Measurements from ENCODE around the gene PBXIP1. TPM values are rescaled to one million over a fixed set of nuclear protein-coding genes. Genes with fewer than 3 reads are reported as not detected.
"Not testable (repeated sequence)": the region's sequence is repeated elsewhere in the genome, so short reads cannot be mapped to it uniquely, and the experiment has no call there.

The PBXIP1 gene
- total RNA-seq, 2 donors from 2014 or later: 61.9 to 118 TPM

DNA sequence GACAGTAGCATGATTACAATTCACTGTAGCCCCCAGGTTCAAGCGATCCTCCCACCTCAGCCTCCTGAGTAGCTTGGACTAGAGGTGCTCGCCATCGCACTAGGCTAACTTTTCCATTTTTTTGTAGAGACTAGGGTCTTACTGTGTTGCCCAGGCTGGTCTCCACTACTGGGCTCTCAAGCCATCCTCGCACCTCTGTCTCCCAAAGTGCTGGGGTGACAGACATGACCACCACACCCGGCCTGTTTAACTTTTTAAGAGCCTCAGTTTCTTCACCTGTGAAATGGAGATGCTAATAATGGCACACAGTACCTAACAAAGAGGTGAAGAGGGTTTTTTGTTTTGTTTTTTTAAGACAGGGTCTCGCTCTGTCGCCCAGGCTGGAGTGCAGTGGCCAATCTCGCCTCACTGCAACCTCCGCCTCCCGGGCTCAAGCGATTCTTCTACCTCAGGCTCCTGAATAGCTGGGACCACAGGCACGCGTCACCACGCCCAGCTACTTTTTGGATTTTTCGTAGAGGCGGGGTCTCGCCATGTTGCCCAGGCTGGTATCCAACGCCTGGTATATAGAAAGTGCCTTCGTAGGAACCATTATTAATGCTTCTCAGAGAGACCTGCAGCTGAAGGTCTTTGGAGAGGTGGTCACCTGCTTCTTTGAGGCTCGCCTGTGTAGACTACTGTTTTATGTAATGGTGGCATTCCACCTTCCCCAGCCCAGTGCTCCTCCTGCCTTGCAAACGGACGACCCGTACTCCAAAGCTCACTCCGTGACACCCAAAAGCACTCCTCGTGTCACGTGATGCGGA, 19.9 kb downstream of the PBXIP1 start:
- H3K4me1 Mint-ChIP-seq: peaks cover 29% of the 10 kb centered on the region
- H3K36me3 Mint-ChIP-seq (ENCODE audit: low read depth): peaks cover 33% of the 10 kb centered on the region
- peak overlapping the region; percentile 96 for H3K4me3 Mint-ChIP-seq
- no peaks in the 10 kb centered on the region for H3K27me3 Mint-ChIP-seq
- peak; percentile 2 for ATAC-seq (replicated peaks)
- peak overlapping the region; percentile 95 for H3K27ac Mint-ChIP-seq
- H3K9me3 Mint-ChIP-seq: no peaks in the 10 kb centered on the region

DNA sequence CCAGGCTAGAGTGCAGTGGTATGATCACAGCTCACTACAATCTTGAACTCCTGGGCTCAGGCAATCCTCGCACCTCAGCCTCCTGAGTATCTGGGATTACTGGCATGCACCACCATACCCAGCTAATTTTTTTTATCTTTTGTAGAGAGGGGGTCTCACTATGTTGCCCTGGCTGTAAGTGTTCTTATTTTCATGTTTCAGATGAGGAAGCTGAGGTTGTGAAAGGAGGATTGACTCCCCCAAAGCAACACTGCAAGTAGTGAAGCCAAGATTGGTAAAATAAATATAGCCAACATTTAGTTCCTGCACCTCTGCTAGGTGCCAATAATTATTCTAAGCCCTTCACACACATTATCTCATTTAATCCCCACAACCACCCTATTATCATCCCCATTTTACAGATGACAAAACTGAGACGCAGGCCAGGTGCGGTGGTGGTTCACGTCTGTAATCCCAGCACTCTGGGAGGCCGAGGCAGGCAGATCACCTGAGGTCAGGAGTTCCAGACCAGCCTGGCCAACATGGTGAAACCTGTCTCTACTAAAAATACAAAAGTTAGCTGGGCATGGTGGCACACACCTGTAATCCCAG, 21.4 kb downstream of the PBXIP1 start:
- peak overlapping the region; percentile 96 for H3K4me3 Mint-ChIP-seq
- no peak for ATAC-seq (replicated peaks)
- H3K27ac Mint-ChIP-seq: peak overlapping the region; percentile 59
- no peaks in the 10 kb centered on the region for H3K9me3 Mint-ChIP-seq
- peaks cover 45% of the 10 kb centered on the region for H3K36me3 Mint-ChIP-seq (ENCODE audit: low read depth)
- H3K27me3 Mint-ChIP-seq: no peaks in the 10 kb centered on the region
- peaks cover 21% of the 10 kb centered on the region for H3K4me1 Mint-ChIP-seq

DNA sequence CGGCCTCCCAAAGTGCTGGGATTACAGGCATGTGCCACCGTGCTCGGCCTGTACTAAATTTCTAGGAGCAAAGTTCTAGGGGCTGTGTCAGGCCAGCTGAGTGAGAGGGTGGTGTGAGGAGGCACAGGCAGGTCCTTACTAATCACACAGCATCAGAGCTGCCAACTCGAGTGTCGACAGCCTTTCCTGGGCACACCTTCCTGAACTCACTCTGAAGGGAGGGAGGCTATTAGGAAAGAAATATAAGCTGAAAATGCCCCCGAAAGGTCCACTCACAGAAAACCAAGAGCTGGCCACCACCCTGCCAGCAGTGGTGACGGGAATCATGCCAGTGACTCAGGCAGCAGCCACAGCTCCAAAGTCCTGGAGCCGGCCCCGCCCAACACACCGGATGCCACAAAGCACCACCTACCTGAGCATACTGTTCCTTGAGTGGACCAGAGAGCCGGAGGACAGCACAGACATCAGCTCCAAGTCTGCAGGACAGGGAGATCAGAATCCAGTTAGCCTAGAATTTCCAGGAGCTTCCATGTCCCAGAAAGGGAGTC, 23.9 kb downstream of the PBXIP1 start:
- no peak for ATAC-seq (replicated peaks)
- Mint-ChIP-seq H3K27ac (no peak overlapping the region), H3K4me3 (no peak overlapping the region), H3K9me3 (no peaks in the 10 kb centered on the region), H3K4me1 (peaks cover 15% of the 10 kb centered on the region), H3K36me3 (ENCODE audit: low read depth) (peaks cover 67% of the 10 kb centered on the region), H3K27me3 (no peaks in the 10 kb centered on the region)

DNA sequence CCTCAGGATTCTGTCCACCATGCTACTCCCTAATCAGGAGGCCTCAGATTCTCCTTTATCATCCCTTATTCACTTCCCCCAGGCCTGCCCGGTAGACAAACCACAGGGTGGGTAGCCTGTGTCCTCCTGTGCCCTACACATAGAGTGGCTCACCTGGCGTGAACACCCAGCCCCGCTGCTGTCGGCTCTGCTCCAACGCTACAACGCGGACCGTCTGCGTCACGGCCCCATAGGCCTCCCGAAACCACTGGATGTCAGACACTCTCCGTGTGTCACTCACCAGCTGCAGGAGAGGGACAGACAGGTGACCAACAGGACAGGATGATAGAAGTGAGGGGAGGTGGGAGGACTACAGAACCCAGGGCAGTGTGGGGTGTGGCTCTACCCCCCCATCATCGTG, 29.7 kb downstream of the PBXIP1 start:
- peak overlapping the region; percentile 19 for H3K4me3 Mint-ChIP-seq
- H3K27me3 Mint-ChIP-seq: no peaks in the 10 kb centered on the region
- H3K27ac Mint-ChIP-seq: peak overlapping the region; percentile 84
- no peak for ATAC-seq (replicated peaks)
- H3K9me3 Mint-ChIP-seq: no peaks in the 10 kb centered on the region
- peaks cover 89% of the 10 kb centered on the region for H3K36me3 Mint-ChIP-seq (ENCODE audit: low read depth)
- peaks cover 19% of the 10 kb centered on the region for H3K4me1 Mint-ChIP-seq

GRCh38 chr1:154925335-154926170, 30.3 kb downstream of the PBXIP1 start:
- Mint-ChIP-seq H3K27me3 (no peaks in the 10 kb centered on the region), H3K27ac (peak overlapping the region; percentile 84), H3K4me3 (peak overlapping the region; percentile 19), H3K4me1 (peaks cover 19% of the 10 kb centered on the region), H3K36me3 (ENCODE audit: low read depth) (peaks cover 89% of the 10 kb centered on the region), H3K9me3 (no peaks in the 10 kb centered on the region)
- peak; percentile 52 for ATAC-seq (replicated peaks)

GRCh38 chr1:154923695-154924094, 32.2 kb downstream of the PBXIP1 start:
- ATAC-seq (replicated peaks): no peak
- Mint-ChIP-seq H3K4me3 (no peak overlapping the region), H3K4me1 (peaks cover 19% of the 10 kb centered on the region), H3K9me3 (no peaks in the 10 kb centered on the region), H3K36me3 (ENCODE audit: low read depth) (peaks cover 86% of the 10 kb centered on the region), H3K27ac (peak overlapping the region; percentile 74), H3K27me3 (no peaks in the 10 kb centered on the region)

DNA sequence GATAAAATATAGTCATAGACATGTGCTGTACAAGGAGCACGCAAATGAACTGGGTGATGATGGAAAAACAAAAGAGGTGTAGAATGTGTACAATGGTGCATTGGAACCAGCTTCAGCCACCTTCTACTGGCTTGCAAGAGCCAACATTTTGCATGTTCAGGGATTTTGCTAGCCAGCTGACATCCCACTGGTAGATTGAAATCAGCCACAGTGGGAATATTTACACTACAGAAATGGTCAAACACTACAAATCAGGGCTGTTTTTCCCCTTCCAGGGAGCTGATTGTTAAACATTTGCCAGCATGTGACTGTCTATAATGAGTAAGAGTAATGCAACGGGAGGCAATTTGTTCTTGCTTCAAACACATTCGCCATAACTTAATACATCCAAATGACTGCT, 42.6 kb downstream of the PBXIP1 start:
- H3K27ac Mint-ChIP-seq: no peak overlapping the region
- H3K4me1 Mint-ChIP-seq: no peaks in the 10 kb centered on the region
- peaks cover 16% of the 10 kb centered on the region for H3K36me3 Mint-ChIP-seq (ENCODE audit: low read depth)
- ATAC-seq (replicated peaks): no peak
- H3K9me3 Mint-ChIP-seq: no peaks in the 10 kb centered on the region
- no peak overlapping the region for H3K4me3 Mint-ChIP-seq
- no peaks in the 10 kb centered on the region for H3K27me3 Mint-ChIP-seq

DNA sequence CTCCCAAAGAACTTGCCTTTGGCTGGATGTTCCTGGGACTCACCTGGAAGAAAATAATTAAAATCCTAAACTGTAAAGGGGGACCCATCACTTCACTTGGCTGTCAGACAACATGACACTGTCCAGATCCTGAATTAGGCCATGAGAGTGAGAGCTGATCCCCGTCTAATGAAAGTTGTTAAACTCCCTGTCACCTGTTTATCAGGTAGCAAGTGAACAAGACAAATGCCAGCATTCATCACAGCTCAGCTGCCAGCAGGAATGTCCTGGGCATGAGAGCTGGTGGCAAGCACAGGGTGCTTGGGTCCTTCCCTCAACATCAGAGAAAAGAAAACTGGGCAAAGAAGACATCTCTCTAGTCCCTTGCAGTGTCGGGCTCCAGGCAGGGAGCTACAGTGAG, 43.1 kb downstream of the PBXIP1 start:
- ATAC-seq (replicated peaks): no peak
- H3K27ac Mint-ChIP-seq: no peak overlapping the region
- peaks cover 15% of the 10 kb centered on the region for H3K36me3 Mint-ChIP-seq (ENCODE audit: low read depth)
- no peaks in the 10 kb centered on the region for H3K9me3 Mint-ChIP-seq
- H3K4me3 Mint-ChIP-seq: no peak overlapping the region
- H3K27me3 Mint-ChIP-seq: no peaks in the 10 kb centered on the region
- no peaks in the 10 kb centered on the region for H3K4me1 Mint-ChIP-seq

DNA sequence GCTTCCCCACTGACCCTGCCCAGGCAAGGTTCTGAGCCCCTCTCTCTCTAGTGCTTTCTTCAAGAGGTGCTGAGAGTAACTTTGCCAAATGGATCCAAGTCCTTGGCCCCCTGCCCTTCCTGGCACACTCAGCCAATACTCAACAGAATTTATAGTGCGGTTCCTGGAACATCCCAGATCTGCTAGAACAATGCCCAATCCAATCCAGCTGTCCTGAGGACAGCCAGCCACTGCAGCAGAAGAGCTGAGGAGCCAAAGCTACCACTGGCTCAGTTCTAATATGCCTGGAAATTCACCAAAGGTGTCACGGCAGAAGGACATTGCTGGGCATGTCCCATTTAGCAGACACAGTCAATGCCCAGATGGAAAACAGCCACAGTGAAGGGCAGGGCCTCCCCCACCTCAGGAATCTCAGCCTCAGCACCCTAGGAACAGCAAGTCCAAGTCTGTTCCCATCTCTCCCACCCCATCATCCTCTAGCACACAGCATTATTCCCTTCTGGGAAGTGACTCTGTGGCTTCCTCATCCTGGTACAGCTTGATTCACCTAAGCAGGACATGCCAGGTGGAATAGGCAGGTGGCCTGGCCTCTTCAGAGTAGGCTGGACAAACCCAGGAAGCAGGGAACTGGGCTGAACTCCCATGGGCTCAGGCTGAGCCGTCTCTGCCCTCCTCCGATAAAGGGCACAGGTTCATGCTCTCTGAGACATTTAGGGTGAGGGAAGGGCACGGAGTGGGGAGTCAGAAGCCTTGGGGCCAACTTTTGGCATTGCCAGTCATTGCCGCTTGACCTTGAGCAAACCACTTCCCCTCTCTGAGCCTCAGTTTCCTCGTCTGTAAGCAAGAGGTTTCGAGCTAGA, 44.0 kb downstream of the PBXIP1 start:
- H3K27ac Mint-ChIP-seq: no peak overlapping the region
- no peaks in the 10 kb centered on the region for H3K4me1 Mint-ChIP-seq
- no peaks in the 10 kb centered on the region for H3K27me3 Mint-ChIP-seq
- H3K4me3 Mint-ChIP-seq: no peak overlapping the region
- no peaks in the 10 kb centered on the region for H3K9me3 Mint-ChIP-seq
- ATAC-seq (replicated peaks): no peak
- peaks cover 8% of the 10 kb centered on the region for H3K36me3 Mint-ChIP-seq (ENCODE audit: low read depth)

DNA sequence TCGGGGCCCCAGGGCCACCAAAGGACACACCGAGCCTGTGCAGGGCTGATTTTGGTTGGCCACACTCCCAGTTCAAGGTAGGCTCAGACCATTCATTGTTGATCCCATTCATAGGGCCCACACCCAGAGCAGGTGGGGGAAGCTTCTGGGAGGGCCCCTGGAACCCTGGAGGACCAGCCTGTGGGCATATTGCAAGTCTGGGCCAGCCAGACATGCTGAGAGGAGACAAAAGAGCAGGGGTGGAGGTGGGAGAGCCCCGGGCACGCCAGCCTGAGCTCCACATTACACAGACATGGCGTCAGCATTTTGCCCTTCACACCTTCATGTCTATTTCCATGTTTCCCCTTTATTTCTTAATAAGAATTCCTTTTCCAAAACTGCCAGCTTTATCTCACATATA, 45.0 kb downstream of the PBXIP1 start:
- H3K4me3 Mint-ChIP-seq: no peak overlapping the region
- no peaks in the 10 kb centered on the region for H3K4me1 Mint-ChIP-seq
- H3K27me3 Mint-ChIP-seq: no peaks in the 10 kb centered on the region
- no peaks in the 10 kb centered on the region for H3K9me3 Mint-ChIP-seq
- ATAC-seq (replicated peaks): no peak
- H3K36me3 Mint-ChIP-seq (ENCODE audit: low read depth): no peaks in the 10 kb centered on the region
- H3K27ac Mint-ChIP-seq: no peak overlapping the region

DNA sequence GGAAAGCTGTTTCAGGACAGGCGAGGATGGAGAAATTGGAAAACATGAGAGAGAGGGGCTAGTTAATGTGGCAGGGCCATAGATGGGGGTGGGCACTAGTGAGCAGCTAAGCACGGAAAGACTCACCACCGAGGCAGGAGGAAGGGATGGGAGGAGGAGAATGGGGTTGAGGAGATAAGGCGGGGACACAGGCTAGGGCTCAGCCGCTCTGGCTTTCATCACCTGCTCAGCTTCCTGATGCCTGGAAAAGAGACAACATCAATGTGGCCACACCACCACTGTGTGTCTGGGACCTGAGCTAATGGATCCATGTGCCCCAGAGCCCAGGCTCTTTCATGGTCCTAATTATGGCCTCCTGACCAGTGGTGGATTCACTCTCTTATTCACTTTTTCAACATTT, 47.0 kb downstream of the PBXIP1 start:
- H3K4me1 Mint-ChIP-seq: no peaks in the 10 kb centered on the region
- H3K36me3 Mint-ChIP-seq (ENCODE audit: low read depth): no peaks in the 10 kb centered on the region
- H3K9me3 Mint-ChIP-seq: no peaks in the 10 kb centered on the region
- H3K4me3 Mint-ChIP-seq: no peak overlapping the region
- no peak overlapping the region for H3K27ac Mint-ChIP-seq
- no peak for ATAC-seq (replicated peaks)
- H3K27me3 Mint-ChIP-seq: no peaks in the 10 kb centered on the region

DNA sequence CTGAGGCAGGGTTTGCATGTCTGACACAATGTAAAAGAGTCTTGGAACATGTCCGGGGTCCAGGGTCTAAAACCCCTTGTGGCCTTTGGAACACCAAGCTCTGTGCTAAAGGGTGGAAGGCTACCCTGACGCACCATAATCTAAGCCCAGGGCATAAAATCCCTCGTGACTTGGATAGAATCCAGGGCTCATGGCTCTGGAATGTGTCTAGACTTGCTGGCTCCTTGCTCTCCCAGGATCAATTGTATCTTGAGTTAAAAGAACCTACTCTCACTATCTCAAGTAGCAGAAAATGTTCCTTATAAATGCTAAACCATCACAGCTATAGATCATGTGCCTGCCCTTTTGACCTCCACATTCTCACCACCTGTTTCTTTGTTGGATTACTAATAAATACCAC, 47.8 kb downstream of the PBXIP1 start:
- not testable (repeated sequence) for H3K36me3 Mint-ChIP-seq (ENCODE audit: low read depth); H3K27ac Mint-ChIP-seq; ATAC-seq (replicated peaks); H3K27me3 Mint-ChIP-seq; H3K9me3 Mint-ChIP-seq; H3K4me3 Mint-ChIP-seq; H3K4me1 Mint-ChIP-seq

DNA sequence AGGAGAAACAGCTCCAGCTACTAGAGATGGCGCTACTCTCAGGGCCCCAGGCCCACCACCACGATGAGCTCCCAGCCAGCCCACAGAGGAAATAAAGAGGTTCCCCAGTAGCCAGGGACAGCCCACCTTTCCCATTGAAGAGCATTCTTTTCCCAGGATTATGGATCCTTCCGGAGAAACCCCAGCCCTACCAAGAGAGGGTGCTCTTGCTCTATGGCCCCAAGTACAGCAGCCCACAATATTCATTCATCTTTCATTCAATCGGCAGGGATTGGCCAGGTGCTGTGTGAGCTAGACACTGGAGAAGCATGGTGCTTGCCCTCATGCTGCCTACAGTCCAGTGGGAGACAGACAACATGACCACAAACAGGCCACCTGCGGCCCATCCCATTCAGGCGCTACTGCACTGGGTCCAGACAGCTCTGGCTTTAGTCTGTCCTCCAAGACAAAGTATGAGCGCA, 49.2 kb downstream of the PBXIP1 start:
- peak; percentile 52 for ATAC-seq (replicated peaks)
- Mint-ChIP-seq H3K27me3 (no peaks in the 10 kb centered on the region), H3K27ac (no peak overlapping the region), H3K4me3 (no peak overlapping the region), H3K36me3 (ENCODE audit: low read depth) (no peaks in the 10 kb centered on the region), H3K4me1 (no peaks in the 10 kb centered on the region), H3K9me3 (no peaks in the 10 kb centered on the region)
